Kidney epithelial cell (primary cell): ENCODE results near the gene WDR27. TPM values are rescaled to one million over a fixed set of nuclear protein-coding genes. Genes with fewer than 3 reads are reported as not detected.
A peak's percentile ranks its signal among the peaks of the same experiment; 100 is the strongest.

ENCODE experiments used
- DNase-seq: peaks from one replicate; pipeline ENCODE4 v3.0.0-alpha.2; 2010; ENCODE audit warnings: low read depth
- H3K27me3 ChIP-seq: 2 replicates; pipeline ENCODE4 v1.6.0; 2011; ENCODE audit warnings: low read length; ENCODE audit not compliant: control insufficient read depth, insufficient read depth
- H3K36me3 ChIP-seq: 2 replicates; pipeline ENCODE4 v1.5.1; 2011; ENCODE audit warnings: low read length; ENCODE audit not compliant: control insufficient read depth, insufficient read depth
- H3K4me3 ChIP-seq: 2 replicates; pipeline ENCODE4 v1.5.1; 2011; ENCODE audit warnings: low read depth, mild to moderate bottlenecking, control low read depth, low read length
- total RNA-seq: library from RNA; depleted of rRNA; stranded (reverse); fragments of >200 nt; gene quantifications from 2 replicates; pipeline ENCODE4 v1.2.3, GENCODE V29; 2015
- TF ChIP-seq, protein P1 (sequence below): IDR thresholded peaks from 2 replicates; pipeline ENCODE4 v1.5.1; 2011; ENCODE audit warnings: mild to moderate bottlenecking, moderate library complexity, low read length, control low read depth, inconsistent platforms; ENCODE audit not compliant: insufficient read depth, poor library complexity, severe bottlenecking

Gene WDR27
- total RNA-seq, 1 donor from 2014 or later, result 27.0 TPM

DNA sequence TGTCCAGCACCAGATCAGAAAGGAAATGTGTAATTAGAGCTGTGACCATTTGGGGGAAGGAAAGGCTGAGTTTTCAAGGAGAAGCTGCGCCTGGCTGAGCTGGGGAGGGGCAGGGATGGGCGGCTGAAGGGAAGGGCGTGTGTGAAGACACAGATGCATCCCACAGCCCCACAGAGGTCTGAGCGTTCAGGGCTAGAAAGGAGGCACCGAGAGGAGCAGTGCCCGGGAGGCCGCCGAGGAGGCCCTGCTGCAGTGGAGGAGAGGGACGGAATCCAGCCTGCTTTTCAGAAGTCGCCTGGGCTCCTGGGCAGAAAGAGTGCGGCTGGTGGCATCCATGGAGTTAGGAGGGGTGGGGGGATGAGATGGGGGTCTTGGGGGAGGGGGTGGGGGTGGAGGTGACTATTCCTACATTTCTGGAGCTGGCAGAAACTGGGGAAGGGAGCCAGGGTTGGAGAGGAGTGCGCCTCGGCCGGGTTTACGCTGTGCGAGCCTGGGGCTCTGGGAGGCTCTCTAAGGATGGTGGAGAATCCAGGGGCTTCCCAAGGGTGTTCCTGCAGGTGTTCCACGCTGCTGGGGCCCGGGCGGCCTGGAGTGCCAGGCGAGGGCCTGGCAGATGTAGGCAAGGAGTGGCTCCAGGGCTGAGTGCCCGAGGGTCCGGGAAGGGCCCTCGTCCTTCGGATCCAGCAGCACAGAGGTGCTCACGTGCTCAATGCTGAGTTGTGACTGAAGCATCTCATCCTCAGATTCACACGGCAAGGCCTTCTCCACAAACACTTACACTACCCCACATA lies 41.8 kb downstream of the WDR27 start:
- no peak for DNase-seq
- H3K36me3 ChIP-seq, result peaks cover 1% of the 10 kb centered on the region
- TF ChIP-seq, protein P1, sequence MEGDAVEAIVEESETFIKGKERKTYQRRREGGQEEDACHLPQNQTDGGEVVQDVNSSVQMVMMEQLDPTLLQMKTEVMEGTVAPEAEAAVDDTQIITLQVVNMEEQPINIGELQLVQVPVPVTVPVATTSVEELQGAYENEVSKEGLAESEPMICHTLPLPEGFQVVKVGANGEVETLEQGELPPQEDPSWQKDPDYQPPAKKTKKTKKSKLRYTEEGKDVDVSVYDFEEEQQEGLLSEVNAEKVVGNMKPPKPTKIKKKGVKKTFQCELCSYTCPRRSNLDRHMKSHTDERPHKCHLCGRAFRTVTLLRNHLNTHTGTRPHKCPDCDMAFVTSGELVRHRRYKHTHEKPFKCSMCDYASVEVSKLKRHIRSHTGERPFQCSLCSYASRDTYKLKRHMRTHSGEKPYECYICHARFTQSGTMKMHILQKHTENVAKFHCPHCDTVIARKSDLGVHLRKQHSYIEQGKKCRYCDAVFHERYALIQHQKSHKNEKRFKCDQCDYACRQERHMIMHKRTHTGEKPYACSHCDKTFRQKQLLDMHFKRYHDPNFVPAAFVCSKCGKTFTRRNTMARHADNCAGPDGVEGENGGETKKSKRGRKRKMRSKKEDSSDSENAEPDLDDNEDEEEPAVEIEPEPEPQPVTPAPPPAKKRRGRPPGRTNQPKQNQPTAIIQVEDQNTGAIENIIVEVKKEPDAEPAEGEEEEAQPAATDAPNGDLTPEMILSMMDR, result no peak
- H3K27me3 ChIP-seq, result no peaks in the 10 kb centered on the region
- H3K4me3 ChIP-seq, result no peak overlapping the region

DNA sequence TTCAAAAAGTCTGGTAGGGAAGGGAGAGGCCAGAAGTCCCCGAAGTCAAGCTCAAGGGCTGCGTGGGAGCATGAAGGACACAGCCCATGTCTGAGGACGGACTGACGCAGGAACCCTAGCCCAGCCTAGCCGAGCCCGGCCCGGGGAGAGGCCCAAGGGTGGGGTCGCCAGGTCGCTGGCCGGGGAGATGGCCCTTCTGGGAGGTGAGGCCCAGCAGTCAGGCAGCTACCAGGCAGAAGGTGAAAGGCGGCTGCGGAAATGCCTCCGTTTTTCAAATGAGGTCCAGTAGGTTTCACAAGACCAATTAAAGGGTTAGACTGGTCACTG lies 44.6 kb downstream of the WDR27 start:
- no peak overlapping the region for H3K4me3 ChIP-seq
- TF ChIP-seq, protein P1, result no peak
- H3K36me3 ChIP-seq, result peaks cover 1% of the 10 kb centered on the region
- DNase-seq, result no peak
- no peaks in the 10 kb centered on the region for H3K27me3 ChIP-seq

DNA sequence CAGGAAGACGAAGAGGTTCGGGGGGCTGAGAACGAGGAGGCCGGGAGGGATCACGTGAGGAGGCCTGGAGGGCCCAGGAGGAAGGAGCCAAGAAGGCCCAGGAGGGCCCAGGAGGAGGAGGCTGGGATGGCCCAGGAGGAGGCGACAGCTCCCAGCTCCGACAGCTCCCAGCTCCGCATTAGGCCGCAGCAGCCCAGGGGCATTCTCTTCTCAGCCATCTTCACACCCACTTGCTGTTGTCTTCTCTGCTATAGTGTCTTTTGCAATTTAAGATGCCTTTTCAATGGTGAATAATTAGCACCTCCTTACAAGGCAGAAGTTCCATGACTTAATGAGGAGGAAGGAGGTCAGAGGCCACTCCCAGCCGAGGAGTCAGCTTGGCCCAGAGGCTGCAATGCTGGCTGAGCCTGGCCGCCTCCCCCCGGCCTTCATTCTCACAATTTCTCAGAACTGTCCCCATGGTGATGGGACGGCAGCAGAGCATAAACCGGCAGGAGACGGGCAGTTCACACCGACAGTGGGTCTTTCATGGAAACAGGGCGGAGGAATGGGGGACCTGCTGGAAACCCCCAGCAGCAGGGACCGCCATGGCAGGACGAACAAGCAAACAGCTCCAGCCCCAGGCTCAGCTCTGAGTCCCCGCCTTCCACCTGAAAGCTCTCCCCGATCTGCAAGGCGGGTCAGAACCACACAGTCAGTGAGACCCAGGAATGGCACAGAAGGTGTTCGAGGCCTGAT lies 45.1 kb downstream of the WDR27 start:
- TF ChIP-seq, protein P1, result no peak
- H3K36me3 ChIP-seq, result peaks cover 1% of the 10 kb centered on the region
- no peaks in the 10 kb centered on the region for H3K27me3 ChIP-seq
- DNase-seq, result no peak
- no peak overlapping the region for H3K4me3 ChIP-seq

DNA sequence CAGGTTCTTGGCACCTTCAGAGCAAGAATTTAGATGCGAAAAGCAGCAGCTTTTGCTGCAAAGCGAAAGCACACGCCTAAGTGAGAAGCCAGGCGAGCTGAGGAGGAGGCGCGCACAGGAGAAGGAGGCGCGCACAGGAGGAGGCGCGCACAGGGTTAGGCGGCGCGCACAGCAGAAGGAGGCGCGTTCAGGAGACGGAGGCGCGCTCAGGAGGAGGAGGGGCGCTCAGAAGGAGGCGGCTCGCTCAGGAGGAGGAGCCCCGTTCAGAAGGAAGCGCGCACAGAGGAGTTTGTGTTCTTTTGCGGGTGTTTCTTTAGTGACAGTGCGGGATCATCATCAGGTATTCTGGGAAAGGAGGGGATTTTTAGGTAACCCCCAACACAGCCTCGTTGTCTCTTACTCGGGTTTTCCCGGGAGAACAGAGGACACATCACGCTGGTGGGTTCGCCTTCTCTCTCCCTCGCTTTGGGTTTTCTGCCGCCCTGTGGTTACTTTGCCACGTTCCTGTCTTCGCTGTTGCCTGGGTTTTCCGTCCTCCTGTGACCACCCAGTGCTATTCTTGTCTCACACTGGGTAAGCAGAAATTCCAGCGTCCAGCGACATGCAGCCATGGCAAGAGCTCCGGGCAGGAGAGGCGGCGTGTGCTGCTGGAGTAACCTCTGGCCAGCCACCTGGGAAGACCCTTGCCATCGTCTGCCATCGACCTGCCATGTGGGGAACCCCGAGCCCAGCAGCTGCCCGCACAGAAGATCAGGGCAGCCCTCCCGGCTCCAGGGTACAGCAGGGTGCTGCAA lies 47.0 kb downstream of the WDR27 start:
- Histone ChIP-seq H3K4me3 (peak overlapping the region; percentile 40), H3K27me3 (no peaks in the 10 kb centered on the region), H3K36me3 (no peaks in the 10 kb centered on the region)
- TF ChIP-seq, protein P1, result no peak
- DNase-seq, result no peak

DNA sequence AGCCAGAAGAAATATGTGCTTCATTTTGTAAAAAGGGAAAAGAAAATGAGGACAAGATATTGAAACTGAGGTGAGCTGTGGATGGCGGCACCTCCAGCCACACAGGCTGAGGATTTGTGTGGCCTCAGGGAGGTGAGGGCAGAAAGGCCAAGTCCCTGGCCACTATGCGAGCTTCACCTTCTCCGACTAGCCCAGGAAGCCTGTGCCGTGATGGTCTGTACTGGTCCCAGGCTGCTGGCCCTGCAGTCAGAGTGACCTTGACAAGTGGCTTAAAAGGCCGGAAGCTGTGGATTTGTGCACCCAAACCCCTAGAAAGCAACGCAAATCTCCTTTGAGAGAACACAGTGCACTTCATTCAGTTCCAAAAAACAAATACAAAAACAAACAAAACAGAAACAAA lies 48.1 kb downstream of the WDR27 start:
- no peaks in the 10 kb centered on the region for H3K36me3 ChIP-seq
- TF ChIP-seq, protein P1, result no peak
- DNase-seq, result no peak
- H3K4me3 ChIP-seq, result no peak overlapping the region
- no peaks in the 10 kb centered on the region for H3K27me3 ChIP-seq
